Measurements from ENCODE around the gene PRR36. TPM values are rescaled to one million over a fixed set of nuclear protein-coding genes. Genes with fewer than 3 reads are reported as not detected.

The PRR36 gene
- total RNA-seq, 1 donor from 2014 or later, result 0.07 TPM

- Histone ChIP-seq H2AFZ (replicated peaks) (no peak overlapping the region), H3K4me1 (peaks cover 7% of the 10 kb centered on the region), H3K9me3 (ENCODE audit: low read depth) (no peaks in the 10 kb centered on the region), H3K9ac (no peak overlapping the region), H3K27me3 (peaks cover 5% of the 10 kb centered on the region), H4K20me1 (ENCODE audit: low read depth) (peaks cover 65% of the 10 kb centered on the region), H3K27ac (no peak overlapping the region), H3K4me2 (no peak overlapping the region), H3F3A (ENCODE audit: low read depth) (no peaks in the 10 kb centered on the region), H3K4me3 (no peak overlapping the region), H3K36me3 (no peaks in the 10 kb centered on the region), H3K79me2 (ENCODE audit: low read depth) (peaks cover 37% of the 10 kb centered on the region)
- Mint-ChIP-seq H3K27ac (no peak overlapping the region), H3K36me3 (peaks cover 14% of the 10 kb centered on the region), H3K4me3 (no peak overlapping the region), H3K4me1 (peaks cover 12% of the 10 kb centered on the region), H3K27me3 (ENCODE audit: insufficient read depth, low read depth) (peaks cover 5% of the 10 kb centered on the region), H3K9me3 (no peaks in the 10 kb centered on the region)
- no peak for DNase-seq (ENCODE audit: low spot score)
- TF ChIP-seq, protein P1, sequence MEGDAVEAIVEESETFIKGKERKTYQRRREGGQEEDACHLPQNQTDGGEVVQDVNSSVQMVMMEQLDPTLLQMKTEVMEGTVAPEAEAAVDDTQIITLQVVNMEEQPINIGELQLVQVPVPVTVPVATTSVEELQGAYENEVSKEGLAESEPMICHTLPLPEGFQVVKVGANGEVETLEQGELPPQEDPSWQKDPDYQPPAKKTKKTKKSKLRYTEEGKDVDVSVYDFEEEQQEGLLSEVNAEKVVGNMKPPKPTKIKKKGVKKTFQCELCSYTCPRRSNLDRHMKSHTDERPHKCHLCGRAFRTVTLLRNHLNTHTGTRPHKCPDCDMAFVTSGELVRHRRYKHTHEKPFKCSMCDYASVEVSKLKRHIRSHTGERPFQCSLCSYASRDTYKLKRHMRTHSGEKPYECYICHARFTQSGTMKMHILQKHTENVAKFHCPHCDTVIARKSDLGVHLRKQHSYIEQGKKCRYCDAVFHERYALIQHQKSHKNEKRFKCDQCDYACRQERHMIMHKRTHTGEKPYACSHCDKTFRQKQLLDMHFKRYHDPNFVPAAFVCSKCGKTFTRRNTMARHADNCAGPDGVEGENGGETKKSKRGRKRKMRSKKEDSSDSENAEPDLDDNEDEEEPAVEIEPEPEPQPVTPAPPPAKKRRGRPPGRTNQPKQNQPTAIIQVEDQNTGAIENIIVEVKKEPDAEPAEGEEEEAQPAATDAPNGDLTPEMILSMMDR (IDR thresholded peaks at IDR 0.05), result no peak
- no peak for TF ChIP-seq EZH2 (IDR thresholded peaks at IDR 0.05)
These were observed 34.7 kb upstream of the PRR36 start for GRCh38 chr19:7908742-7909461.

GRCh38 chr19:7908078-7908699, 34.0 kb upstream of the PRR36 start:
- H3K4me1 Mint-ChIP-seq, result peaks cover 12% of the 10 kb centered on the region
- H3K79me2 ChIP-seq (ENCODE audit: low read depth), result peaks cover 37% of the 10 kb centered on the region
- no peaks in the 10 kb centered on the region for H3K36me3 ChIP-seq
- H3K4me1 ChIP-seq, result peaks cover 7% of the 10 kb centered on the region
- no peak overlapping the region for H3K27ac Mint-ChIP-seq
- peaks cover 12% of the 10 kb centered on the region for H3K36me3 Mint-ChIP-seq
- peaks cover 2% of the 10 kb centered on the region for H3F3A ChIP-seq (ENCODE audit: low read depth)
- no peaks in the 10 kb centered on the region for H3K9me3 Mint-ChIP-seq
- DNase-seq (ENCODE audit: low spot score), result no peak
- H3K27ac ChIP-seq, result no peak overlapping the region
- H3K4me3 Mint-ChIP-seq, result no peak overlapping the region
- H3K27me3 Mint-ChIP-seq (ENCODE audit: insufficient read depth, low read depth), result peaks cover 7% of the 10 kb centered on the region
- no peak overlapping the region for H3K4me2 ChIP-seq
- H3K9ac ChIP-seq, result no peak overlapping the region
- H3K27me3 ChIP-seq, result no peaks in the 10 kb centered on the region
- H2AFZ ChIP-seq (replicated peaks), result no peak overlapping the region
- TF ChIP-seq, protein P1 (IDR thresholded peaks at IDR 0.05), result no peak
- TF ChIP-seq EZH2 (IDR thresholded peaks at IDR 0.05) (no peak), EZH2phosphoT487 (IDR thresholded peaks at IDR 0.05) (no peak)
- peaks cover 62% of the 10 kb centered on the region for H4K20me1 ChIP-seq (ENCODE audit: low read depth)
- no peaks in the 10 kb centered on the region for H3K9me3 ChIP-seq (ENCODE audit: low read depth)
- no peak overlapping the region for H3K4me3 ChIP-seq

GRCh38 chr19:7907544-7907943, 33.4 kb upstream of the PRR36 start:
- no peak overlapping the region for H3K27ac Mint-ChIP-seq
- Histone ChIP-seq H3K27me3 (peaks cover 2% of the 10 kb centered on the region), H4K20me1 (ENCODE audit: low read depth) (peaks cover 62% of the 10 kb centered on the region), H2AFZ (replicated peaks) (no peak overlapping the region), H3K9me3 (ENCODE audit: low read depth) (no peaks in the 10 kb centered on the region), H3F3A (ENCODE audit: low read depth) (peaks cover 8% of the 10 kb centered on the region), H3K79me2 (ENCODE audit: low read depth) (peaks cover 37% of the 10 kb centered on the region), H3K27ac (no peak overlapping the region), H3K4me1 (peaks cover 11% of the 10 kb centered on the region), H3K4me2 (no peak overlapping the region), H3K4me3 (no peak overlapping the region), H3K36me3 (no peaks in the 10 kb centered on the region), H3K9ac (no peak overlapping the region)
- H3K9me3 Mint-ChIP-seq, result no peaks in the 10 kb centered on the region
- peaks cover 3% of the 10 kb centered on the region for H3K27me3 Mint-ChIP-seq (ENCODE audit: insufficient read depth, low read depth)
- peaks cover 18% of the 10 kb centered on the region for H3K4me1 Mint-ChIP-seq
- DNase-seq (ENCODE audit: low spot score), result no peak
- no peak overlapping the region for H3K4me3 Mint-ChIP-seq
- TF ChIP-seq, protein P1 (IDR thresholded peaks at IDR 0.05), result no peak
- no peak for TF ChIP-seq EZH2 (IDR thresholded peaks at IDR 0.05)
- TF ChIP-seq EZH2phosphoT487 (IDR thresholded peaks at IDR 0.05), result no peak
- peaks cover 8% of the 10 kb centered on the region for H3K36me3 Mint-ChIP-seq

Measured in neural progenitor cell (in vitro differentiated cells).